Measurements from ENCODE around the gene CD63.
"Not testable (repeated sequence)": the region's sequence is repeated elsewhere in the genome, so short reads cannot be mapped to it uniquely, and the experiment has no call there.

The CD63 gene

DNA sequence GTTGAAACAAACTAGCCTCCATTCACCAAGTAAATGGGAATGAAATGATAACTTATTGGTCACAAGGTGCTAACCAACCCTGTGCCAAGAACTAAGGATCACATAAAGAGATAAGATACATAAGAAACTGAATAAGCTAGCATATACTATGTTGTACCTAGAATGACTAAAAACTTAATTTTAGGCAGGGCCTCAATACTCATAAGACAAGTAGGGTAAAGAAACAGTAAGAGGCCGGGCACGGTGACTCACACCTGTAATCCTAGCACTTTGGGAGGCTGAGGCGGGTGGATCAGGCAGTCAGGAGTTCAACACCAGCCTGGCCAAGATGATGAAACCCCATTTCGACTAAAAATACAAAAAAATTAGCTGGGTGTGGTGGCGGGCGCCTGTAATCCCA lies 31.9 kb upstream of the CD63 start:
- in situ Hi-C loops (cut with MboI; ENCODE audit: low sequenced_read_pairs, unreplicated experiment): no loop called here
- DNase-seq (ENCODE audit: low spot score): no peak
- TF ChIP-seq, protein P1, sequence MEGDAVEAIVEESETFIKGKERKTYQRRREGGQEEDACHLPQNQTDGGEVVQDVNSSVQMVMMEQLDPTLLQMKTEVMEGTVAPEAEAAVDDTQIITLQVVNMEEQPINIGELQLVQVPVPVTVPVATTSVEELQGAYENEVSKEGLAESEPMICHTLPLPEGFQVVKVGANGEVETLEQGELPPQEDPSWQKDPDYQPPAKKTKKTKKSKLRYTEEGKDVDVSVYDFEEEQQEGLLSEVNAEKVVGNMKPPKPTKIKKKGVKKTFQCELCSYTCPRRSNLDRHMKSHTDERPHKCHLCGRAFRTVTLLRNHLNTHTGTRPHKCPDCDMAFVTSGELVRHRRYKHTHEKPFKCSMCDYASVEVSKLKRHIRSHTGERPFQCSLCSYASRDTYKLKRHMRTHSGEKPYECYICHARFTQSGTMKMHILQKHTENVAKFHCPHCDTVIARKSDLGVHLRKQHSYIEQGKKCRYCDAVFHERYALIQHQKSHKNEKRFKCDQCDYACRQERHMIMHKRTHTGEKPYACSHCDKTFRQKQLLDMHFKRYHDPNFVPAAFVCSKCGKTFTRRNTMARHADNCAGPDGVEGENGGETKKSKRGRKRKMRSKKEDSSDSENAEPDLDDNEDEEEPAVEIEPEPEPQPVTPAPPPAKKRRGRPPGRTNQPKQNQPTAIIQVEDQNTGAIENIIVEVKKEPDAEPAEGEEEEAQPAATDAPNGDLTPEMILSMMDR (IDR thresholded peaks at IDR 0.05; ENCODE audit: borderline replicate concordance, control extremely low read depth, extremely low read depth, insufficient read depth, missing control alignments): no peak

DNA sequence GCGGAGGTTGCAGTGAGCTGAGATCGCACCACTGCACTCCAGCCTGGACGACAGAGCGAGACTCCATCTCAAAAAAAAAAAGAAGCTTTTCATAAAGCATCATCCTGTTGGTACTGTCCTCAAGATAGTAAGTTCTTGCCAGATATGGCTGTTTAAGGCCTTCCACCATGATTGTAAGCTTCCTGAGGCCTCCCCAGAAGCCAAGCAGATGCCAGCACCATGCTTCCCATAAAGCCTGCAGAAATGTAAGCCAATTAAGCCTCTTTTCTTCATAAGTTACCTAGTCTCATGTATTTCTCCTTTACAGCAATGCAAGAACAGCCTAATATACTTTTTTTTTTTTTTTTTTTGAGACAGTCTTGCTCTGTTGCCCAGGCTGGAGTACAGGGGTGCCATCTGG lies 29.8 kb upstream of the CD63 start:
- in situ Hi-C loops (cut with MboI; ENCODE audit: low sequenced_read_pairs, unreplicated experiment); DNase-seq (ENCODE audit: low spot score): not testable (repeated sequence)

DNA sequence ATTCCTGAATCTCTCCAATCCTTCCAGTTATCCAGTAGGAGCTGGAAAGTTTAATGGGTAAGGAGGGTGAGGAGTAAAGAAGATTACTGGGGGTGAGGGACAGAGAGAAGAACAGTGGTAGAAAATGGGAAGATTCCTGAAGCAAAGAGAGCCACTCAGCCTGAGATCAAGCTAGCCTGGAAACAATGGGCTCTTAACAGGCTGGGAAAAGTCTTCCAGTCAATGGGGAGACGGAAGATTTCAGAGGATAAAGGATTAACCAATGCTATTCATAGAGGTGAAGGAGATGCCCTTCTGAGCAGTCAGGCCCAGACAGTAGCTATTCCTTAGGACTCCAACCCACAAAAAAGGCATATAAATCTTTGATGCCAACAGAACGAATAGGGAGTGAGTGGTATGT lies 28.9 kb upstream of the CD63 start:
- TF ChIP-seq, protein P1 (IDR thresholded peaks at IDR 0.05; ENCODE audit: borderline replicate concordance, control extremely low read depth, extremely low read depth, insufficient read depth, missing control alignments): no peak
- in situ Hi-C loops (cut with MboI; ENCODE audit: low sequenced_read_pairs, unreplicated experiment): no loop called here
- DNase-seq (ENCODE audit: low spot score): no peak

DNA sequence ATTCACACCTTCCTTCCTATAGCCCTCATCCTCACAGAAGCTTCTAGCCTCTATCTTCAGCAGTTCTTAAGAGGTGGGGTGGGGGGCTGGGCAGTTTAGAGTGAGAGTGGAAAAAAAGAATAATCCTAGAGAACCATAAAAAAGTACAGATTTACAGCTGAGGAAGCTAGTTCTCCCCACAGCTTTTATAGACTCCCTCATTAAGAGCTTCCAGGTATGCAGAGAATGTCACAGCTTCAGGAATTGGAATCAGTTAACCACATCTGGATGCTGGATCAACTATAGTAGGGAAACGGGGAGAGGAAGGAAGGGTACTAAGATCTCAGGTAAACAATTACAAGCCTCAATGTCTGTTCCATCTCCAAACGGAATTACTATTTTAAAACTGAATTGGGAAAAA lies 26.4 kb upstream of the CD63 start:
- in situ Hi-C loops (cut with MboI; ENCODE audit: low sequenced_read_pairs, unreplicated experiment): no loop called here
- TF ChIP-seq, protein P1 (IDR thresholded peaks at IDR 0.05; ENCODE audit: borderline replicate concordance, control extremely low read depth, extremely low read depth, insufficient read depth, missing control alignments): no peak
- no peak for DNase-seq (ENCODE audit: low spot score)

DNA sequence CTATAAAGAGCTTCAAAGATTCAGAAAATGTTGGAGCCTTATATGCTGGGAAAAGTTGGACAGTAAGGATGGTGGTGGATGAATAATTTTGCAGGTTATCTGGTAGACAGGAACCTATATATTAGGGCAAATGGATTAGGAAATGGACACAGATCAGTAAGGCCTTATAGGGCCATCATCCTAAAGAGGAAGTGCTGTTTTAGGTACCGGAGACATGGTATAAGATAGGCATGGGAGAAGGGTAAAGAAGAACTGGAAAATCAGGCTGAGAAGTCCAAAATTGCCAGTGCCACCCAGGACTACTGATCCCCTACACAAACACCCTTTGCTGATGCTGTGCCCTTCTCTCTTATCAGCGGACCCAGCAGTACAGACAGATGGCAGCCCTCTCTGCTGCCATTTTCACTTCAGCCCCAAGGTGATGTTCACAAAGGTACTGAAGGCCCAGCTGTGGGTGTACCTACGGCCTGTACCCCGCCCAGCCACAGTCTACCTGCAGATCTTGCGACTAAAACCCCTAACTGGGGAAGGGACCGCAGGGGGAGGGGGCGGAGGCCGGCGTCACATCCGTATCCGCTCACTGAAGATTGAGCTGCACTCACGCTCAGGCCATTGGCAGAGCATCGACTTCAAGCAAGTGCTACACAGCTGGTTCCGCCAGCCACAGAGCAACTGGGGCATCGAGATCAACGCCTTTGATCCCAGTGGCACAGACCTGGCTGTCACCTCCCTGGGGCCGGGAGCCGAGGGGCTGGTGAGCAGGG lies 19.6 kb upstream of the CD63 start:
- DNase-seq (ENCODE audit: low spot score): no peak
- in situ Hi-C loops (cut with MboI; ENCODE audit: low sequenced_read_pairs, unreplicated experiment): no loop called here

DNA sequence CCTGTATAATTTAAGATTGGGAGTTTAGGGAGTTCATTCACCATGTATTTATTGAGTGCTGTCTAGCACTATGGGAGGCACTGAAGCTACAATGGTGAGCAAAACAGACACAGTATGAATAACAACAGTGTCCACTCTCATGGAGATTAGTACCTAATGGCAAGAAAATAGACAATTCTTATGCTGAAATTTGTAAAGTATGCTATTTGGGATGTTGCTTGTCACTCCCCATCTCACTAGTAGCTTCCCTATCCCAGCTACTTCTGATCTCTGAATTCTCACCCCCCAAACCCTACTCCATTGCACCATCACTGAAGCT lies 18.1 kb upstream of the CD63 start:
- TF ChIP-seq, protein P1 (IDR thresholded peaks at IDR 0.05; ENCODE audit: borderline replicate concordance, control extremely low read depth, extremely low read depth, insufficient read depth, missing control alignments): no peak
- in situ Hi-C loops (cut with MboI; ENCODE audit: low sequenced_read_pairs, unreplicated experiment): no loop called here

More for the DNA sequence above, 19.6 kb upstream of the CD63 start:
- TF ChIP-seq, protein P1 (IDR thresholded peaks at IDR 0.05; ENCODE audit: borderline replicate concordance, control extremely low read depth, extremely low read depth, insufficient read depth, missing control alignments): no peak

DNA sequence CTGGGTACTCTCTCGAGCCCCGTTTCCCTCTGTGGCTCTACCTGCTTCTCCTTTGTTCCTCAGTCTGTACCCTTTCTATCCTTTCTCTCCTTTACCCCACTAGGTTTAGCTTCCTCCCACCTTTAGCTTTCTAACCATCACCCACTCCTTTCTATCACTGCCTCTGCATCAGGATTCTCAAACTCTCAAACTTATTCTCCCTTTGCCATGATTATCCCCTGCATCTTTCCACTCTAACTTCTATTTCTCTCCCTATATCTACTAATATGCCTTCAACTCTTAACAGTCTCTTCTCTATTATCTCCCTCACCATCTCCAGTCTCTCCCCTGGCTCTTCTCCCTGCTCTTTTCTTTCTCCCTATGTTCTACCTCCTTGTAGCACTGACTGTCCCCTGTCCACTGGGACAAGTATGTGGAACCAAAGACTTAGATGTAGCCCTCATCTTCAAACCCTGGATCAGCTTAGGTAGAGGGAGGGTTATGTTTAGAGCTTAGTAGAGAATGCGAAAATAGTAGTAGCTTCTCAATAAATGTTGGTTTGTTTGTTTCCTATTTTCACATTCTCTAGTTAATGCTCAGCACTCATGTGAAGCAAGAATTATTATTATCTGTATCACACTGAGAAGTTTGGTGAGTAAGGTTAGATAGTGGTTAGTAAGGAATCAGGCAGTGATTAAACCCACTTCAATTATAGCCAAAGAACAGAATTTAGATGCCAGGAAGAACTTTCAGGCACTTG lies 17.5 kb upstream of the CD63 start:
- TF ChIP-seq, protein P1 (IDR thresholded peaks at IDR 0.05; ENCODE audit: borderline replicate concordance, control extremely low read depth, extremely low read depth, insufficient read depth, missing control alignments): no peak
- no peak for DNase-seq (ENCODE audit: low spot score)
- in situ Hi-C loops (cut with MboI; ENCODE audit: low sequenced_read_pairs, unreplicated experiment): no loop called here

More for the DNA sequence above, 18.1 kb upstream of the CD63 start:
- no peak for DNase-seq (ENCODE audit: low spot score)
